HG03108 (cell line): ENCODE data around the gene KCNJ10.

Experiments used
- ATAC-seq: cut with Tn5 transposase; IDR thresholded peaks from one replicate; pipeline ENCODE4 v1.9.1; 2021; ENCODE audit warnings: moderate library complexity; ENCODE audit not compliant: unreplicated experiment

KCNJ10 gene

GRCh38 chr1:159968901-159969300 lies 101.1 kb downstream of the KCNJ10 start:
- ATAC-seq = no peak

DNA sequence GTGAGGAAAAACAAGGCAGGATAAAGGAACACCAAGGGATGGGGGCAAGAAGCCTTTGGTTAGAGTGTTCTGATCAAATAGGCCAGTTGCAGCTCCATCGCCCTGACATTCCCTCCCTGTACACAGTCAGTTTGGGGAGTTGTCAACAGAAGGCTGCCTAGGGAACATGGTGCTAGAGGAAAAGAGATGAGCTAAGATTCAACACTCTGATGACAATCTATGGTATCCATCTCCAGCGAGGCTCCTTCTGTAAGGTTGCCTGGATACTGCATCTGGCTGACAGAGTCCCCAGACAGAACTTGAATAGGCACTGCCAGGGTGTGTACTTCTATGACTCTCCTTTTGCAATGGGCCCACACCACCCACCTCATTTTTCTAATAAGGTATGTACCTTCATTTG lies 104.7 kb downstream of the KCNJ10 start:
- ATAC-seq = no peak

DNA sequence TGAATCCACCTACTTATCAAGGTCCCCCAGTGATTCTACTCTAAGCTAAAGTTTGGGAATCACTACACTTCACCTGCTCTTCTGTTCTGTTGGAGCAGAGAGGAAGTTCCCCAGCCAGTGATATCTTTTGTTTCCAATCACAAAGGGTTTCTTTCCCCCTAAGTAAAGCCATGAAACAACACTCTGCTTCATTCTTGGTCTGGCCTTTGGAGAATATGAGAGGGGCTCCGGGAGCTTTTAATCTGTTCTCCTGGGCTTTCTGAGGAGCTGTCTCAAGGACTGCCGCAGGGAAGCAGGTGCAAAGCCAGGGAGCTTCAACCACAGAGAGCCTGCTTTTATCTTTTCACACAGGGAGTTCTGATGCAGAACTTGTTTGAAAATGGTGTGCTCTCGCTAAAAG lies 105.8 kb downstream of the KCNJ10 start:
- ATAC-seq = no peak

GRCh38 chr1:159962176-159962575 lies 107.8 kb downstream of the KCNJ10 start:
- no peak for ATAC-seq

DNA sequence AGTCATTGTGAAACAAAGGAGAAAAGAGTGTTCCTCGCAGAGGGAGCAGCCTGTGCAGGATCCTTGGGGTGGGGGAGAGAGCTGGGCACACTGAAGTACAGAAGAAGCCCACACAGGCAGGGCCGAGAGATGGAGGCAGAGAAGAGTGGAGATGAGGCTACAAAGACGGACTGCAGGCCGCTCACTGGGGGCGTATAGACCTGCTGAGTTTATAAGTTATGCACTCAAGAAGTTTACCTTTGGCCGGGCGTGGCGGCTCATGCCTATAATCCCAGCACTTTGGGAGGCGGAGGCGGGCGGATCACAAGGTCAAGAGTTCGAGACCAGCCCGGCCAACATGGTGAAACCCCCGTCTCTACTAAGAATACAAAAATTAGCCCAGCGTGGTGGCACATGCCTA lies 108.3 kb downstream of the KCNJ10 start:
- no peak for ATAC-seq

GRCh38 chr1:159960721-159961381 lies 109.1 kb downstream of the KCNJ10 start:
- ATAC-seq = no peak

DNA sequence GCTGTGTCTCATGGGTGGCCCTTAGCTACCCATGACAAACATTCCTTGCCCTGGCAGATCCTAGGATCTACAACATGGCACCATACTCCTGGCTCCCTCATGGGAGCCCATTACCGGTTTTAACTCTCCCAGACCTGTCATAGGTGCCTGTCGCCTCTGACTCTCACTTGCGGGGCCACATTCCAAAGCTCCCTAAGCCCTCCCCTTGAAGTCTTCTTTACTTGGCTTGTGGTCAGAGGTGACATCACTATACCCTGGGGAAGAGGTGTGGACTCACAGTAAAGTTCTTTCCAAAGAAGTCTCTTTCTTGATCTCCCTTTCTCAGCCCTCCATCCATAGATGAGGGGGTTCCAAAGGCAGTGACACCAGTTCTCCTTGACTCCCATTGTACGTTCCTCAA lies 110.5 kb downstream of the KCNJ10 start:
- ATAC-seq = no peak

- no peak for ATAC-seq
Measured at GRCh38 chr1:159958719-159959380, 111.1 kb downstream of the KCNJ10 start.

GRCh38 chr1:159957824-159958268 lies 112.1 kb downstream of the KCNJ10 start:
- ATAC-seq = no peak

DNA sequence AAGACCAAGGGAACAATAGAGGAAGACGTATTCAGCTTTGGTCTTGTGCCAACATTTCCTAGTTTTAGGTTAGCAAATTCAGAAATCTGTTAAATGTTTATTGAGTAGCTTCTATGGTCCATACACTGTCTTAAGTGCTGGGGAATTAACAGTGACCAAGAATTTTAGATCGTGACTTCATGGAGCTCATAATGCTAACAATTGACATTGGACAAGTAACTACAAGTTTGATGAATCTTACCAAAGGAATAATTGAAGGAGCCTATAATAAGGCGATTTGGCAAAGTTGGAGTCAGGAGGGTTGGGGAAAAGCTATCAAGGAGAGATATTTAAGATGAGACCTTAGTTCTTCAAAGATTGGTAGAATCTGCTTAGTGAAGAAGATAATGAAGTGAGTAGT lies 114.5 kb downstream of the KCNJ10 start:
- ATAC-seq = no peak

DNA sequence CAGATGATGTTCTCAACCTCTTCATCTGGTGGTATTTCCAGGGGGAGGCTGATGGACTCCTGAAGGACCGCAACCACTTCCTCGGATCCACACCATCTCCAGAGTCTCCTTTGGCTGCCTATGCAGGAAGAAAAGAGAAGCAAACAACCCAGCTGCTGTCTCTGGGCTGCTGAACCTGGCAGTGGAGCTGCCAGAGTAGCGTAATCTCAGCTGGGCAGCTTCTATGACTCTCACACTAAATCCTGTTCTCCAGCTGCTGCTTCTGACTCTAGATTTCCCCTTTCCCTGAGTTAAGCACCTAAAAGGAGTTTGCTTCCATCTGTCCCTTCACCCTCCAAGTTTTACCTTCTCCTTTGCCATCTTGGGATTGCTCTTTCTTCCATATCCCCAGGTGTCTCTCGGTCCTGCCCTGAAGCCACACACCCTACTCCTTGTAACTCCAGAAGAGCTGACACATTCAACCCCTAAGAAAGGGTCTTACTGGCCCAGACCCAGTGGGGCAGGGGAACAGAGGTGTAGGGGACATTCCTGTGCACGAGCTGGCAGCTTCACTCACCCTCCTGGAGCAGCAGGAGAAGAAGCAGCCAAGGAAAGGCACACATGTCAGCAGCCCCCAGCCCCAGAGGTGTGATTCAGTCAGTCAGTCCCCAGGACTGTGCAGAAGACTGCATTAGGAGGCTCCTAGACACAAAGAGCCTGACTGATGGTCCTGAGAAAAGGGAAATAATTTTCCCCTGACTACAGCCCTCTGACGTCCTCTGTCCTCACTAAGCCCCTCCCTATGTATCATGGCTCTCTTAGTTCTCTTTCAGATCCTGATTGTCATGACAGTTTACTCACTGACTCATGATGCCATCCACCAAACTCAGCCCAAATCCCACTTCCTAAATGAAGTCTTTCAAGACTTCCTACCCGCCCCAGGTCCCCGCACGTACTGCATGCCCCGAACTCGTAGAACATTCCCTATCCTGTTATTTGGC lies 116.1 kb downstream of the KCNJ10 start, which contains the start of gene SLAMF9:
TSS of gene SLAMF9 (minus strand) at position 702 of the 980 bp plus-strand sequence. CDS start at position 602, 100 bp downstream.
- ATAC-seq = no peak

DNA sequence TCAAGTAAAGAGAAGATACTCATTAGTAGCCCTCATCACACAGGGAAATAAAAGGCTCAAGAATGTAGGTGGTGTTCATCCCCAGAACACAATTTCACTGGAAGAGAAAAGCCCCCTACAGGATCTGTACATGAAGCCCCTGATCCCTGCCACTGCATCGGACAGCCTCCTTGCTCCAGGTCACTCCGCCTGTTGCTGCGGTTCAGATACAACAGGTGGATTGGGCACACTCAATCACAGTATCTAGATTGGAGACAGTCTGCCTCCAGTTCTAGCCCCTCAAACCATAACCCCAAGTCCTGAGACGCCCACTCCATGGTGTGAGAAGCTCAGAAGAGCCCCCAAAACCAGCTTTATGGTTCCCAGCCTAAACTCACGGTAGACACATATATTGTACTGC lies 117.0 kb downstream of the KCNJ10 start:
- no peak for ATAC-seq

- no peak for ATAC-seq
Measured at GRCh38 chr1:159951551-159951950, 118.4 kb downstream of the KCNJ10 start.

GRCh38 chr1:159951016-159951415 lies 118.9 kb downstream of the KCNJ10 start:
- ATAC-seq = no peak

- no peak for ATAC-seq
Measured at GRCh38 chr1:159949981-159950381, 120.0 kb downstream of the KCNJ10 start.

DNA sequence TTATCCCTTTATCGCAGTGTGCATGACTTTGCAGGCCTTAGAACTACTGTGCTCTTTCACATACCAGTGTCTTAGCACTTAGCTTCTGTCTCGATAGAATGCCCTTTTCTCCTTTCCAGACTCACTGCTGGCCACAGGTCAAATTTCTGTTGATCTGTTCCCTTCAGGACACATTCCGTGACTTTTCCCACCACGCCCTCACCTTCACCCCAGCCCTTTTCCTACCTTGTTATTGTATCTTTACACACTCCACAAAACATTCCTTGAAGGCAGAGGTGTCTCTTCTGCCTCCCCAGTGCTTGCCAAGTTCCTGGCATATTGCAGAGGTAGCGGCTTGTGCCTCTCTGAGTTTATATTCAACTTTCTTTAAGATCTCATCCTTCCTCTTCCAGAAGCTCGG lies 120.8 kb downstream of the KCNJ10 start:
- ATAC-seq = no peak
